ENCODE results near the gene ADGRL1.

ADGRL1 gene

DNA sequence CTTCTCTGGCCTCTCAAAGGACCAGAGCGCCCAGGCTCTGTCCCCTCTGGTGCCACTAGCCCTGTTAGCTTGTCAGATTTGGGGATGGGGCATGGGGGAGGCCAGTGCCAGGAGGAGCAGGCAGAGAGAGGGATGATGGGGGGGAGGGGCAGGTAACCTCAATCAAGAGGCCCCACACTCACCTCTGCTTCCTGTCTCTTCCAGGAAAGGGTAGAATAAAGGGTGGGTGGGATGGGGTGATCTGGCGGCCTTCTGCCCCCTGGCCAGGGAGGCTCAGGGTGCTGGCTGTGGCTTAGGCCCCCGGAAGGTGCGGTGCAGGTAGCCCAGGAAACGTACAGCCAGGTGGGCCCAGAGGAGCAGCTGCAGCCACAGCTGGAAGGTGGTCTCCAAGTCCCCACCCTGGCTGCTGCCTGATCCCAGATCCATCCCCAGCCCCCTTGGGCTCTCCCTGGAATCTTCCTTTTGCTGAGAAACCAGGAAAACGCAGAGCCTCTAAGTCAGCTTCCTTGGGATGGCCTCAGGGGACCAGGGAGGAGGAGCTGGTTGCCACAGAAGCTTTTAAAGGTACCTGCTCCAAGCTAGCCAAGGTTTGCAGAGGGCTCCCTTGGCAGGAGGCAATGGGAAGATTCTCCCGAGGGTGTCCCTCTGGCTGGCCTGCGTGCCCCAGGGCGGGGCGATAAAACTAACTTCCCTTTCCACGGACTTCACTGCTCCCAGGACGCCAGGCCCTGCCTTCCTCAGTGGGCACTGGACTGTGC, 93.7 kb downstream of the ADGRL1 start:
- no peak for DNase-seq

DNA sequence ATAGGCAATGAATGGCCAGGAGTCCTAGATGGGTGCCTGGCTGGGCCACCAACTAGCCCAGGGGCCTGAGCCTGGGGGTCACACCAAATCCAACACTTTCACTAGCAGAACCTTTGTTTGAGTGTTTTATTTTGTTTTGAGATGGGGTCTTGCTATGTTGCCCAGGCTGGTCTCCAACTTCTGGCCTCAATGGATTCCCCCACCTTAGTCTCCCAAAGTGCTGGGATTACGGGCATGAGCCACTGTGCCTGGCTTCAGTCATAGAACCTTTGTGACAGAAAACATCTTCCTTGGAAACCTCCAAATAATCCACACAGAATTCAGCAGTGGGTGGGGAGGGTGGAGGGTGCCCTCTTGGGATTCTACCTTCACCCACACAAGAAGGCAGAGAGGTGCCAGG, 94.5 kb downstream of the ADGRL1 start:
- no peak for DNase-seq

DNA sequence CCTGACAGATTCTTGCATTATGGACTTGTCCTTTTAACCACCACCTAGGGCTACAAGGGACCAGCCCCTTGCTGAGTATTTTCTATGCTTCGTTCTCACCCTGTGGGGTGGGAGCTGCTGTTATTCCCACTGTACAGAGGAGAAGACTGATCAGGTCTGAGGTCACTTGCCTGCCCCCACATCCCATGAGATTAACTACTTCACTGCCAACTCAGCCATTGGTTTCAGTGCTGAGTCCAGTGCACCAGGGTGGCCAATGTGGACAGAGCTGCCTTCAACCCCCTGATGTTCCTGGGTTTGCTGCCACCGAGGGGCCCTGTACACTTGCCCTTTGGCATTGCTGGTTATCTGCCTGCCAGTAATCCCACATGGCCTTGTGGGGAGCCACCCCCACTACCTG, 95.3 kb downstream of the ADGRL1 start:
- no peak for DNase-seq

DNA sequence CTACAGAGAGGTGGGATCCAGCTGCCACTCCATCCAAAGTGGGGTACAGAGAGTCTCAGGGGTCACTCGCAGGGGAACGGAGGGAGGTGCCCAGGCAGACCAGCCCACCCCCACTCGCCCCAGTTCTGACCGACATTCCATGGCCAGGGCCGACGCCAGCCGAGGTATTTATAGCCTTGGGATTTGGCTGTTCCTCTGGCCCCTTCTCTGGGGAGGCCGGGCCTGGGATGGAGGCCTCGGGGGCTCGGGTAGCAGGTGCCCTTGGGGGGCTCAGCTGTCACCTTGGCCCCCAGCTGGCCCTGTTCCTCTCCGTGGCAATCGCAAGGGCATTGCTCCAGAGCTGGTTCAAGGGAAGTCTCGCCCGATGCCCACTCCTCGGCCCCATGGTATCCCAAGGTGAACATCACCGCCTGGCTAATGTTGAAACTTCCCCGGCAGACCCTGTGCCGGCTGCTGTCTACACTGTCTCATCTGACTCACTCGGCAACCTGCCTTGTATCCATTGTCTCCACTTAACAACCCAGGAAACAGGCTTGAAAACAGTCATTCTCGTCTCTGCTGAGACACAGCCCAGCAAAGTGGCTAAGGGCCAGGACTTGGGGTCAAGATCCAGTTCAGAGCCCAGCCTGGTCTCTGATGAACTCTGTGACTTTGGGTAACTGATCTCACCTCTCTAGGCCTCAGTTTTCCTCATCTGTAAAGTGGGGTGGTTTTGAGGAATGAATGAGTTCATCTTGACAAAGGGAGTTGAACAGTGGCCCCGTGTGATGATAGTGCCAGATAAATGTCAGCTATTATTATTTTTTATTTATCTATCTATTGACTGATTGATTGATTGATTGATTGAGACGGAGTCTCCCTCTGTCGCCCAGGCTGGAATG, 98.1 kb downstream of the ADGRL1 start:
- DNase-seq = no peak

DNA sequence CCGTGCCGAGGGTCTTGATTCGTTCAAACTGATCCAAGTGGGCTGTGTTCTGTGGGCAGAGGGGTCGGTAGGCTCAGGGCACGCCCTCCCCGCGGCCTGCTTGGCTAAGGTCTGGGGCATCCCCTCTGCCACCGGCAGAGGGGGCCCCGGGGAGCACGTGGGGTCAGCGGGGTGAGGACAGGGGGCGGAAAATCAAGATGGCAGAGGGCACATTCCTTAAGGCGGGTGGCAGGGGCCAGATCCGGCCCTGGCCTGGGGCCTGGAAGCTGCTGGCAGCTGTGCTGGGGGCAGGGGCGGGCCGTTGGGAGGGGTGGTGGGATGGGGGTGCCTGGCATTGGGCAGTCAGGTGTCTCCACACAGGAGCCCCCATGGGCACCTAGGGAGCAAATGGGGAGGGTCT, 99.1 kb downstream of the ADGRL1 start:
- DNase-seq = no peak

DNA sequence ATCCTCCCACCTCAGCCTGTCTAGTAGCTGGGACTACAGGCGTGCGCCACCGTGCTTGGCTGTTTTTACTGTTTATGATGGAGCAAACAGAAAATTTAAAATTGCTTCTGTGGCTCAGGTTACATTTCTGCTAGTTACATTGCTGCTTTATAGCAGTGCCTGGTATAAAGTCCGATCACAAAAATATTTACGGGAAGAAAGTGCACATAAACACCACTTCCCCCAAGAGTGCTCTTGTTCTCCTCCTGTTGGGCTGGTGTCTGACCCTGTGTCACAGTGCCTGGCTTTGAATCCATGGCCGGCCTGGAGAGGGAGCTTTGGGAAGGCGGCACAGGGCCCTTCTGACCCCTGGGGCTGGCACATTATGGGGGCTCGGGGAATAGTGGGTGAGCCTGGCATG, 100.3 kb downstream of the ADGRL1 start:
- no peak for DNase-seq

DNA sequence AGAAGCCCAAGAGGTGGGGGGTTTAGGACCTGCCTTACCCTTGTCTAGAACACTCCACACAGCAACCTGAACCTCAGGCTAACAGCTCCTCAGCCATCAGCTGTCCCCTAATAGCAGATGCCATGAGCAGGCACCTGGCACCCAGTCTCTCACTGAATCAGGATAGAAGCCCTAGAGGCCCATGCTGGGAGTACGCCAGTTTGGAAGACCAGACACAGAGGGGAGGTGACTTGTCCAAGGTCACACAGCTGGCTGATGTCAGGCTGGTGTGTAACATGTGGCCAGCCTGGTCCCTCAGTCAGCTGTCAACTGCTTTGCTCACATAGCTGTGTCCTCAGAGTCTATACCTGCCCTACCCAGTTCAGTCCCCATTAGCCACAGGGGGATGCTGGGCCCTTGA, 102.7 kb downstream of the ADGRL1 start:
- no peak for DNase-seq

DNA sequence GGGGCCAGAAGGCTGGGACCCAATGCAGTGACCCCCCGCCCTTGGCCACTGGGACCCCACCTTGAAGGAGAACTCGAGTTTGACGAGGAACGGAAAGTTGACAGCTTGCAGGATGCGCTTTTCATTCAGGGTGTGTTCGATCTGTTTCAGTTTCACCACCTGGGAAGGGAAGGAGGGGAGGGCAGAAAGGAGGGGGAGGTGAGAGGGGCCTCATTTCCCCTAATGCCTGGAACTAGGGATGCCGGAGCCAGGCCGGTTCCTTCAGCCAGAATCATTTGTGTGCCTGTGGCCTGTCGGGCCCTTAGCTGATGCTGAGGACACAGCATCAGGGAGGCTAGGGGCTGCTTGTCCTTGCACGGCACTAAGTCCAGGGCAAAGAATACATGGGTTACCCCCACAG, 103.2 kb downstream of the ADGRL1 start:
- DNase-seq = no peak

DNA sequence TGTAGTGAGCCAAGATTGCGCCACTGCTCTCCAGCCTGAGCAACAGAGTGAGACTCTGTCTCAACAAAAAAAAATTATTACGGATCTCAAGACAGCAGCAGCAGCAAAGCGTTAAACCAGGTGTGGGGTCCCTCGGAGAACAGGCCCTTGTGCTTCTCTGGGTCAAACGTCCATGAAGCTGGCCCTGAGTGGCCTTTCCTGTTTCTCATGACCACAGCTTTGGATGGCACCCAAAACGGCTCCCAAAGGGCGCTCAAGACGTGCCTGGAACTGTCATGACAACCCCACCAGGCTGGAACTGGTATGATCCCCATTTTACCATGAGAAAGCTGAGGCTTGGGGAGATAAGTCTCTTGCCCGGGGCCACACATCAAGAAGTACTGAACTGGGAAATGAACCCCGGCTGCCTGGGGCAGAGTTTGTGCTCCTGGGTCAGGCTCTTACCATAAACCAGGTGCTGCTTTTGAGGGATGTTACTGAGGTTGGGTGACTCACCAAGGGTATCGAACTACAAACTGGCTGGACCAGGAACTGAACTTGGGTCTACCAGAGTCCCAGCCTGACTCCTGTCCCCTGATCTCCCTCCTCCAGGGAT, 103.8 kb downstream of the ADGRL1 start:
- DNase-seq = no peak

DNA sequence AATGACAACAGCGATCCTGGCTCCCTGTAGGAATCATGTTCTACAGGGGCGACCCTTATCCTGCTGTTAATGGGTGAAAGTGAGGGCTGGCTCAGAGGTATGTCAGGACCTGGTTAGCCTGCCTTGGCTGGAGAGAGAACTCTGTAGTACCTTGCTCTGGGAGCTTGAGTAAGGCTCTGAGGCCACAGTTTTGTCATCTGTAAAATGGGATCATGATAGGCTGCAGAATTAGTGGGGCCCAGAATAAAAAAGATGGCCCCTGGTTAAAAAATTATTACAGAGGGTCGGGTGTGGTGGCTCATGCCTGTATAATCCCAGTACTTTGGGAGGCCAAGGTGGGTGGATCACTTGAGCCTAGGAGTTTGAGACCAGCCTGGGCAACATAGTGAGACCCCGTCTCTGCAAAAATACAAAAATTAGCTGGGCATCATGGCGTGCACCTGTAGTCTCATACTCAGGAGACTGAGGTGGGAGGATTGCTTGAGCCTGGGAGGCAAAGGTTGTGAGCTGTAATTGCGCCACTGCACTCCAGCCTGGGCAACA, 104.9 kb downstream of the ADGRL1 start:
- DNase-seq = no peak
